ENCODE measurements around the gene NUP210L.

DNA sequence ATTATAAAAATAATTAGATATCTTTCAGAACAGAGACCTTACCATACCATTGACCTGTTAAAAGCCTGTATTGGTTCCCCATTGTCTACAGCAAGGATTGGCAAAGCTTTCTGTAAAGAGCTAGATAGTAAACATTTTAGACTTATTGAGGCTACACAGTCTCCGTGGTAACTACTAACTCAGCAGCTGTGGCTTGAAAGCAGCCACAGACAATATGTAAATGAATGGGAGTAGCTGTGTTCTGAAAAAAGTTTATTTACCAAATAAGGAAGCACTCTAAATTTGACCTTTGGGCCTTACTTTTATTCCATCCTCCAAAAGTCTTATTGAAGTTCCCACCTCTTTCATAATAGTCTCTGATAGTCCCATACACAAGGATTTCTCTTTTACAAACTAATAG, 39.7 kb downstream of the NUP210L start:
- TF ChIP-seq, protein P1, sequence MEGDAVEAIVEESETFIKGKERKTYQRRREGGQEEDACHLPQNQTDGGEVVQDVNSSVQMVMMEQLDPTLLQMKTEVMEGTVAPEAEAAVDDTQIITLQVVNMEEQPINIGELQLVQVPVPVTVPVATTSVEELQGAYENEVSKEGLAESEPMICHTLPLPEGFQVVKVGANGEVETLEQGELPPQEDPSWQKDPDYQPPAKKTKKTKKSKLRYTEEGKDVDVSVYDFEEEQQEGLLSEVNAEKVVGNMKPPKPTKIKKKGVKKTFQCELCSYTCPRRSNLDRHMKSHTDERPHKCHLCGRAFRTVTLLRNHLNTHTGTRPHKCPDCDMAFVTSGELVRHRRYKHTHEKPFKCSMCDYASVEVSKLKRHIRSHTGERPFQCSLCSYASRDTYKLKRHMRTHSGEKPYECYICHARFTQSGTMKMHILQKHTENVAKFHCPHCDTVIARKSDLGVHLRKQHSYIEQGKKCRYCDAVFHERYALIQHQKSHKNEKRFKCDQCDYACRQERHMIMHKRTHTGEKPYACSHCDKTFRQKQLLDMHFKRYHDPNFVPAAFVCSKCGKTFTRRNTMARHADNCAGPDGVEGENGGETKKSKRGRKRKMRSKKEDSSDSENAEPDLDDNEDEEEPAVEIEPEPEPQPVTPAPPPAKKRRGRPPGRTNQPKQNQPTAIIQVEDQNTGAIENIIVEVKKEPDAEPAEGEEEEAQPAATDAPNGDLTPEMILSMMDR (IDR thresholded peaks at IDR 0.05): no peak
- TF ChIP-seq EP300 (IDR thresholded peaks at IDR 0.05): no peak

Measured in tibial nerve (tissue), 4 donors.